ENCODE results near the gene IFT52. TPM values are rescaled to one million over a fixed set of nuclear protein-coding genes. Genes with fewer than 3 reads are reported as not detected.

IFT52 gene
- total and polyA plus RNA-seq, 2 of the 8 experiments (the other 6 are each of a cell fraction or from before 2014, with no cell fraction given), result 35.6 to 40.4 TPM

- peaks cover 2 to 15% of the 10 kb centered on the region in 2 experiments for H4K20me1 ChIP-seq (replicated peaks in 1 of 2; ENCODE audit: control insufficient read depth in 1 of 2, insufficient read depth in 2 of 2, low read length in 2 of 2)
- H2BK20ac ChIP-seq (ENCODE audit: low read length), result no peak overlapping the region
- CTCF ChIA-PET (ENCODE audit: partially characterized antibody), result interaction anchor here (0.8 to 1.5 kb wide), 3 partner anchors 11 to 144 kb away, joined by 3 to 5 read pairs (median 3); no protein-coding TSS in a partner anchor
- H3K79me2 ChIP-seq (ENCODE audit: control insufficient read depth in 1 of 2, insufficient read depth in 2 of 2, low read length in 2 of 2), result peaks cover 8 to 35% of the 10 kb centered on the region in 2 experiments; a peak in 3 of 4 replicates
- no peak overlapping the region for H2AK5ac ChIP-seq (ENCODE audit: low read depth, low read length)
- H3K23ac ChIP-seq (ENCODE audit: insufficient read length), result no peak overlapping the region
- no peaks in the 10 kb centered on the region for H3K9me3 ChIP-seq (ENCODE audit: insufficient read depth in 2 of 2, low read depth in 1 of 2, low read length in 1 of 2)
- H2BK15ac ChIP-seq (ENCODE audit: low read length), result no peak overlapping the region
- peaks cover 11 to 33% (median 20%) of the 10 kb centered on the region in 4 experiments for H3K36me3 ChIP-seq (ENCODE audit: control insufficient read depth in 2 of 4, insufficient read depth in 4 of 4, low read length in 3 of 4)
- no peak overlapping the region for H3K4me2 ChIP-seq (ENCODE audit: insufficient read depth in 1 of 2, low read depth in 2 of 2, low read length in 2 of 2)
- no peak overlapping the region; the same call in 1 of the 2 replicates for H4K8ac ChIP-seq (ENCODE audit: extremely low read depth, insufficient read depth, low read length)
- no peak for FAIRE-seq
- no peak overlapping the region for H3K18ac ChIP-seq (ENCODE audit: extremely low read depth, low read length)
- H3K4me3 ChIP-seq (ENCODE audit: extremely low read depth in 1 of 4, insufficient read depth in 2 of 4, low read depth in 3 of 4, low read length in 4 of 4), result no peak overlapping the region
- no peak overlapping the region for H2BK120ac ChIP-seq (replicated peaks; ENCODE audit: low read depth, low read length)
- H2BK5ac ChIP-seq (ENCODE audit: low read depth, low read length), result no peak overlapping the region
- no peak overlapping the region; the same call in 1 of the 2 replicates for H3K27ac ChIP-seq (ENCODE audit: low read depth, low read length)
- H4K5ac ChIP-seq (ENCODE audit: insufficient read length, low read depth, low read length), result no peak overlapping the region
- no peaks in the 10 kb centered on the region for H3K23me2 ChIP-seq (ENCODE audit: low read depth, low read length)
- POLR2A ChIA-PET (ENCODE audit: partially characterized antibody), result interaction anchor here (1.2 to 4.0 kb wide), 3 partner anchors 11 to 155 kb away, joined by 4 to 15 read pairs (median 5); no protein-coding TSS in a partner anchor
- H2BK12ac ChIP-seq (ENCODE audit: low read depth, low read length), result no peak overlapping the region
- no peak overlapping the region for H3K9ac ChIP-seq (replicated peaks in 1 of 4; ENCODE audit: extremely low read depth in 1 of 4, low read depth in 3 of 4, low read length in 3 of 4)
- peaks cover 19% of the 10 kb centered on the region; the same call in 1 of the 2 replicates for H3K79me1 ChIP-seq (ENCODE audit: low read depth, low read length)
- 87% methylated on average over 8 of the region's 8 CpGs; no CpG with 5 or more reads in 1 of the 2 experiments for WGBS, 2 experiments (ENCODE audit: extremely low coverage in 1 of 2, insufficient coverage in 1 of 2, insufficient read length in 1 of 2, insufficient replicate concordance in 2 of 2, low coverage in 1 of 2, low lambda C conversion rate in 2 of 2, missing lambda C conversion rate in 1 of 2)
- H2AFZ ChIP-seq (ENCODE audit: low read length), result no peak overlapping the region
- H3K56ac ChIP-seq (replicated peaks; ENCODE audit: insufficient read length, low read depth, low read length), result no peak overlapping the region
- H3K4ac ChIP-seq (replicated peaks; ENCODE audit: insufficient read length, low read depth, low read length), result no peak overlapping the region
- no peaks in the 10 kb centered on the region for H3K27me3 ChIP-seq (replicated peaks in 1 of 4; ENCODE audit: control insufficient read depth in 3 of 4, extremely low read depth in 1 of 4, insufficient read depth in 3 of 4, low read length in 3 of 4)
- H3K4me1 ChIP-seq (replicated peaks in 1 of 4; ENCODE audit: control insufficient read depth in 3 of 4, insufficient read depth in 4 of 4, low read length in 3 of 4), result no peaks in the 10 kb centered on the region
- H4K91ac ChIP-seq (replicated peaks; ENCODE audit: insufficient read length, low read length), result no peak overlapping the region
- DNase-seq (ENCODE audit: low read depth in 1 of 2, low spot score in 2 of 2), result no peak
- H3K14ac ChIP-seq (ENCODE audit: insufficient read length), result no peak overlapping the region
- TF ChIP-seq POLR2AphosphoS5 (IDR thresholded peaks at IDR 0.05; ENCODE audit: low read depth, low read length), result 0 out of 2 replicates have a peak, but pooled peaks have one; percentile 8
These were observed 90.8 kb downstream of the IFT52 start for GRCh38 chr20:43681468-43681942.

All from H1 (cell line).